ENCODE data around the gene NAV3.

Gene NAV3

GRCh38 chr12:77830583-77831351 lies at the start of gene NAV3:
TSS of gene NAV3 (plus strand) at chr12:77830894. CDS start at chr12:77831462, 568 bp downstream.
- in situ Hi-C loops (cut with HindIII; ENCODE audit: low sequenced_read_pairs), result no loop called here

GRCh38 chr12:77782034-77782433 lies 48.7 kb upstream of the NAV3 start:
- no peak for TF ChIP-seq CTCF (IDR thresholded peaks at IDR 0.05; ENCODE audit: low read depth, low read length, missing control alignments)
- DNase-seq (ENCODE audit: low read depth), result no peak
- H3K4me3 ChIP-seq (ENCODE audit: low read depth, low read length), result no peak overlapping the region
- in situ Hi-C loops (cut with HindIII; ENCODE audit: low sequenced_read_pairs), result no loop called here

More at GRCh38 chr12:77830583-77831351, at the start of gene NAV3:
- no peak for TF ChIP-seq CTCF (IDR thresholded peaks at IDR 0.05; ENCODE audit: low read depth, low read length, missing control alignments)
- no peak within 1 kb of the TSS for H3K4me3 ChIP-seq (ENCODE audit: low read depth, low read length)
- no peak for DNase-seq (ENCODE audit: low read depth)

- no peak overlapping the region for H3K4me3 ChIP-seq (ENCODE audit: low read depth, low read length)
- in situ Hi-C loops (cut with HindIII; ENCODE audit: low sequenced_read_pairs), result no loop called here
- no peak for DNase-seq (ENCODE audit: low read depth)
- no peak for TF ChIP-seq CTCF (IDR thresholded peaks at IDR 0.05; ENCODE audit: low read depth, low read length, missing control alignments)
These were observed 47.9 kb upstream of the NAV3 start for GRCh38 chr12:77782766-77783165.

- TF ChIP-seq CTCF (IDR thresholded peaks at IDR 0.05; ENCODE audit: low read depth, low read length, missing control alignments), result no peak
- no peak overlapping the region for H3K4me3 ChIP-seq (ENCODE audit: low read depth, low read length)
- no peak for DNase-seq (ENCODE audit: low read depth)
- in situ Hi-C loops (cut with HindIII; ENCODE audit: low sequenced_read_pairs), result no loop called here
These were observed 45.5 kb upstream of the NAV3 start for GRCh38 chr12:77785211-77785610.

GRCh38 chr12:77786675-77787074 lies 44.0 kb upstream of the NAV3 start:
- no peak for DNase-seq (ENCODE audit: low read depth)
- in situ Hi-C loops (cut with HindIII; ENCODE audit: low sequenced_read_pairs), result no loop called here
- TF ChIP-seq CTCF (IDR thresholded peaks at IDR 0.05; ENCODE audit: low read depth, low read length, missing control alignments), result no peak
- H3K4me3 ChIP-seq (ENCODE audit: low read depth, low read length), result no peak overlapping the region

GRCh38 chr12:77788231-77789168 lies 42.2 kb upstream of the NAV3 start:
- in situ Hi-C loops (cut with HindIII; ENCODE audit: low sequenced_read_pairs), result no loop called here
- TF ChIP-seq CTCF (IDR thresholded peaks at IDR 0.05; ENCODE audit: low read depth, low read length, missing control alignments), result no peak
- DNase-seq (ENCODE audit: low read depth), result no peak
- H3K4me3 ChIP-seq (ENCODE audit: low read depth, low read length), result no peak overlapping the region
